NCI-H82 treated with DMSO at 0.1 percent for 48 hours (cell line): ENCODE results near the gene TIMM23.
A peak's percentile ranks its signal among the peaks of the same experiment; 100 is the strongest.
"Not testable (repeated sequence)": the region's sequence is repeated elsewhere in the genome, so short reads cannot be mapped to it uniquely, and the experiment has no call there.

ENCODE experiments used
- DNase-seq: peaks from one replicate; lab custom pipeline; 2025; ENCODE audit not compliant: unreplicated experiment; lab: John Stamatoyannopoulos, UW

The TIMM23 gene

DNA sequence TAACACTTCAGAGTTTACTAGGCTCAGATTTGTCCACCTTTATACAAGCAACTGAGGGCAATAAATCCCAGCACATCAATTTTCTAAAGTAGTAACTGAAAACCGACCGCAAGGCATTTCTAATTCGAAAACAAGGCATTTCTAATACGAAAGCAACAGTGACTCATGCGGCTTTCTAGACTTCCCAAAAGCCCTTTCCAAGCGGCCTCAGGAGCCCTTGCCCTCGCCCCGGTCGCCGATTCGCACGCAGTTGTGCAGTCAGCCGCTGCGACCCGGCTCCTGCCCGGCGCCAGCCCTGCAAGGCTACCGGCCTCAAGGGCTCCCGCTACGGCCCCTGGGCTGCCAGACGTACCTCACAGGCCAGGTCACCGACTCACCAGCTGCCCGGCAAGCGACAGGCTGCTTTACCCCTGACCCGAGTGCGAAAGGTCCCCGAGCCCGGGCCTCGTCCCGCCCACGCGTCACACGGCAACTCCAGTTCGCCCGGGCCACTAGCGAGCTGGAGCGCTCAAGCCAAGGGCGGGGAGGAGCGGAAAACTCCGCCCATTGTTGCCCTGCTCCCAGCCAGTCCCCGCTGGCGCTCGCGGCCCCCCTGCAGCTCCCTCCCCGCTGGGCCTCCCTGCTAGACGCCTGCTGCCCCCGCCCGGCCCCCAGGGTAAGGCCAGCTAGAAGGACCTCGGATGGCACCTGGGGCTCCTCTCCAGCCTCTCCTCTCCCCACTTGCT is 50.9 kb downstream of the TIMM23 start:
- peak; percentile 68 for DNase-seq

DNA sequence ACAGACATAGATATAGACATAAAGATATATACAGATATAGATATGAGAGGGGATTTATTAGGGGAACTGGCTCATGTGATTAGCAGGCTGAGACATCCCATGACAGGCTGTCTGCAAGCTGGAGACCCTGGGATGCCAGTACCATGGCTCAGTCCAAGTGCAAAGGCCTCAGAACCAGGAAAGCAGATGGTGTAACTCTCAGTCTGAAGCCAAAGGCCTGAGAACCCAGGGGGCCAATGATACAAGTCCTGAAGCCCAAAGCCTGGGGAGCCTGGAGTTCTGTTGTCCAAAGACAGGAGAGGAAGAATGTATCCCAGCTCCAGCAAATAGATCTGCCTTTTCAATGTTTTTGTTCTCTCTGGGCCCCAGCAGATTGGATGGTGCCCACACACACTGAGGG is 52.7 kb downstream of the TIMM23 start:
- no peak for DNase-seq

DNA sequence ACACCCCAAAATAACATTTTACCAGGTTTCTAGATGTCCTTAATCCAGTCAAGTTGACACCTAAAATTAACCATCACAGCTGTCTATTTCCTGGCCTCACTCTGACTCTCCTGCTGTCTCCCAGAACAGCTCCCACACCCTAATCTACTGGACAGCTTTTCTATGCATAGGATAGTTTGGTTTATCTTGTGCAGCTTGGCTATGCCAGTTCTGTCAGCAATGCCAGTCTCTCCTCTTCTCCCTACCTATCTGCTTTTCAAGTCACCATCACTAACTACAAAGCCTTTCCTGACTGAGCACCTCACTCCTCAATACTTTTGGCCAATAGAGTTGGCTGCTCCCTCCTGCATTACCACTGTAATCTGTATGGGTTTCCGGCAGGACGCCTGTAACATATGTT is 53.1 kb downstream of the TIMM23 start:
- DNase-seq: no peak

DNA sequence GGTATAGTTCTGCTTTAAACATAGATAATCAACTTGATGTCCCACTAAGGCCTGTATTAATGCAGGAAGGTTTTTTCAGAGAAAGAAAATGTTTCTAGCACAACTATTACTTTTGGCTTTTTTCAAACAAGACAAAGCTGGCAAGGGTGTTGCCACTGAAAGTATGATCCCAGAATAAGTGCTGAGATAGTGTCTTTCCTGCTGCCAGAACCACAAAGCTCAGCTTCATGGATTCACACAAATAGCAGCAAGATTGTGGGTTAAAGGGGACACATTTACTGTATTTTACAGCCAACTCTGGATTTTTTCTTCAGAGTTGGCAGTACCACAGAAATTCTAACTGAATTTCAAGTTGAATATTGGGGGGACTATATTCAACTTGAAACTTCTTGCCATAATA is 53.8 kb downstream of the TIMM23 start:
- DNase-seq: no peak

DNA sequence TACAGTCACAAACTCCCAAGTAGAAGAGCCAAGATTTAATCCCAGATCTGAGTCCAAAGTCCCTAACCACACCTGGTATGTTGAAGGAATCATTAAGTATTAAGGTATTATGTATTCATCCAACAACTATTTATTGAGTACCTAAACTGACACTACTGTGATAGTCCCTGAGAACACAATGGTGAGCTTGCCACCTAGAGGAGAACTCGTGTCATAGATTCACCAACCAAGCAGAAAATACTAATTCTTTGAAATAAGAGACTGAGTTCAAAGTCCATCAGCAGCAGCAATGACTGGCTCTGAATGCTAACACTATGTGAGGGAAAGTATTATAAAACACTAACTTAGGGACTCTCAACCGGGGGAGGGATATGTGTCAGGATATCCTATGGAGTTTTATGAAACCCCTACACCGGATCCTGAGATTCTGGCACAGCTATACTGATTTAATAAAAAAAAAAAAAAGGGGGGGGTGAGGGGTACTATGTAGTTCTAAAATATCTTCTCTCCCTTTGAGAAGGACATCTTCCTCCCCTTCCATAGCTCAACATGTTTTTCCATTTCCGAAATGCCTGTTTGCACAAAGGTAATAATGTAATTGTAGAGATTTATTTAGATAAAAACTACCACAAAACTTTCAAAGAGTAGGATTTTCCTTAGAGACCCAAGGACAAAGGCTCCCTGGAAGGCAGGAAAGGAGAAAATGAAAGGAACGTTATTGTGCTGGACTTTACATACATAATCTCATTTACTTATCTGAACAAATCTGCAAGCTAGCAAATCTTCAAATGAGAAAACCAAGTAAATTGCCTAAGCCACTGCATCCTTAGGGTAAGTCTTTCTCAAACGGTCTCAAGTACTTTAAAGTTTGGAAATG is 56.5 kb downstream of the TIMM23 start:
- DNase-seq: no peak

DNA sequence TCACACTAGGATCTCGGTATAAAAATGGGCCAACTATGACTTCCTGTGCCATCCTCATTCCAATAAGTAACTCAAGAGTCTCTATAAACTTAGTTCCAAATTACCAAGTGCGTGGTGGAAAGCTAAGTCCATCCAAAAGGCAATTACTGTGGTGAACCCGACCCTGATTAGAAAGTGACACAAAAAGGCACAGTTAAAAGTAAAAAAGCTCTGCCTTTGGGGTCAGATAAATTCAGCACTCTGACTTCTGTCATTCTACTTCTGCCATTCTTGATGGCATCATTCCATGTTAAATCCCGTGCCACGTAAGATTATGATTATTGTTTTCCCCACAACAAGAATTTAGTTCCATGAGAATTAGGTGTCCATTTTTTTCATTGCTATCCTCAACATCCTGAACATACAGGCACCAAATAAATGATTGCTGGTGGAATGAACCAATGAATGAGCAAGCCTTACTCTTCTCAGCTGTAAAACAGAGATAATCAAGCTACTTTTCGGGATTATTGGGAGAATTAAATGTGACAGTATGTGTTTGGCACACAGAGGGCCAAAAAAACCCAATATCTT is 57.3 kb downstream of the TIMM23 start:
- DNase-seq: no peak

DNA sequence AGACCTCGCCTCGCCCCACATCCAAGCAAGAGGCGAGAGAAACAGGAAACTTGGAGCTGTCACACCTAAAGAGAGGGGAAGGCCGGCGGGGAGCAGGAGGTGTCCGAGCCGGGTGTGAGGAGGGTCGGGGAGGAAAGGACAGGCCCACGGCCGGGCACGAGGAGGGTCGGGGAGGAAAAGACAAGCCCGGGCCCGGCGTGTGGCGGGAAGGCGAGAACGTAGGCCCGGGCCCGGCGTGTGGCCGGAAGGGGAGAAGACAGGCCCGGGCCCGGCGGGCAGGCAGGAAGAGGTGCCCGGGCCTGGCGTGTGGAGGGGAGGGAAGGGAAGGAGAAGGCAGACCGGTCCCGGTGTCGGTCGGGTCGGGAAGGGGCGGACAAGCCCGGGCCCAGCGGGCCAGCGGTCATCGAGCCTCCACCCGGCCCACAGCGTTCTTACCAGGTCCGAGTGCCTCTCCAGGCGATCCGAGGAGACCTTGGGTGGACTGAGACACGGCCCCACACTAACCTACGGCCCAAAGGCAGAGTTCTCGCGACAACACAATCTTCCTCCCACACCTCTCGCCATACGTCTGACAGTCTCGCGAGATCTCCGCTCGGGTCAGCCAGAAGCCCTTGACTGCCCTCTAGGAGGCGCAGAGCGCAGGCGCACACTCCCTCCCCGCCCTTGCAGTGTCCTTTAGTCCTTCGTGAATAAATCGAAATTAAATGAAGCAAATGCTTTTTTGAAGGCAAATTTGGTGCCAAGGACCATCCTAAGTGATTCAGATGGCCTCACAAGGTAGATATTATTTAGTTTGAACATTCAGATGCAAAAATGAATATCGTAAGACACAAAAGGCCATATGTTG is 58.0 kb downstream of the TIMM23 start, which contains the start of gene NCOA4:
Gene NCOA4 (minus strand): TSS at position 533 of the 847 bp plus-strand sequence. CDS start 13,943 bp downstream, outside the sequence.
- DNase-seq: peak; percentile 90

DNA sequence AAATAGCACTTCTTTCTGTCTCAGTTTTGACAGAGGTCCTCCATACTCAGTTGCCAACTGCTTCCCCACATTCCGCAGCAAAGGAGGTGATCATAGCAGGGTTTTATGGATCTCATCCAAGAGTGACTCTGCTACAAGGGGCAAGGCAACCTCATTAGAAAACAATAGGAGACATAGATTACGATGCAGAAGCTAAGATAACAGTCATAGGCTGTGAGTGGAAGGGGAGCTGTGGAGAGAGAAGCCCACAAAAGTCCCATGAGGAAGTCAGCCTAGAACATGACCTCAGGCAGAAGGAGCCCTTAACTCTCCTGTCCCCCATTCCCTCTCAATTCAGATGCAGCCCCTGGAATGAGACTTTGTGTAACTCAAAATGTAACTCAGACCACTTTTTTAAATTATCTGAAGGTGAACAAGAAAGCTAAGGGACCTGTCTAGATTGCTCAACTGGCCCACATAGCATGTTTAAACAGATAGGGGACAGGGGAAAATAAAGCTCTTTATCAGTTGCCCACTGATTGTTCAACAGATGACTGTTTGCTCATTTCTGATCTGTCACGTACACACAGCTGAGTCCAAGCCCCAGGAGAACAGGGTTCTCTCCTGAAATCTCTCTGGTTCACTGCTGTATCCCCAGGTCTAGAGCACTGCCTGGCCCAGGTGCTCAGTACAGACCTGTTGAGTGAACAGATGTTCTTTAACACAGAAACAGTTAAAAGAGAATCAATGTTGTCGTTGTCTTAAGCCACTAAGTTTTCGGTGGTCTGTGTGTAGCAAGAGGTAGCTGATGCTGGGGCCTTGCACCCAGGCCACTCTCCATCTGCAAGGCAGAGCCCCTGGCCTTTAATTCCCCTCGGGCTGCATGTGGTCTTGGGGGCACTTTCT is 59.6 kb downstream of the TIMM23 start:
- DNase-seq: no peak

DNA sequence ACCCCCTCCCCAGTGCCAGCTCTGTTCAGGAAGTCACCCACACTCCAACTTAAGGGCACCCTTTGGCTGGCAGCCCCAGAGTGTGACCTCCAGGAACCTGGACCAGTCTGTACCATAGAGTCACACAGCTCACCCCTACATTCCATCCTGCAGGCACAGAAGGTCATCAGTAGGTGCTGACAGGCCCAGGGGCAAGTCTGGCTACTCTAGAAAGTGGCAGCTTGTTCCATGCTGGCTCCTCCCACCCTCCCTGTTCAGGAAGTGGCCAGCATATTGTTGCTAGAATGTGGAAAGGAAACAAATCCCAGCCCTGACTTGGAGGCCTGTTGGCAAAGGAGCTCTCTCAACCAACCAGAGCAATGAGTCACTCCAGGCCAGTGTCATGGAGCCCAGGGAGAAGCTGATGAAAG is 61.3 kb downstream of the TIMM23 start:
- no peak for DNase-seq

DNA sequence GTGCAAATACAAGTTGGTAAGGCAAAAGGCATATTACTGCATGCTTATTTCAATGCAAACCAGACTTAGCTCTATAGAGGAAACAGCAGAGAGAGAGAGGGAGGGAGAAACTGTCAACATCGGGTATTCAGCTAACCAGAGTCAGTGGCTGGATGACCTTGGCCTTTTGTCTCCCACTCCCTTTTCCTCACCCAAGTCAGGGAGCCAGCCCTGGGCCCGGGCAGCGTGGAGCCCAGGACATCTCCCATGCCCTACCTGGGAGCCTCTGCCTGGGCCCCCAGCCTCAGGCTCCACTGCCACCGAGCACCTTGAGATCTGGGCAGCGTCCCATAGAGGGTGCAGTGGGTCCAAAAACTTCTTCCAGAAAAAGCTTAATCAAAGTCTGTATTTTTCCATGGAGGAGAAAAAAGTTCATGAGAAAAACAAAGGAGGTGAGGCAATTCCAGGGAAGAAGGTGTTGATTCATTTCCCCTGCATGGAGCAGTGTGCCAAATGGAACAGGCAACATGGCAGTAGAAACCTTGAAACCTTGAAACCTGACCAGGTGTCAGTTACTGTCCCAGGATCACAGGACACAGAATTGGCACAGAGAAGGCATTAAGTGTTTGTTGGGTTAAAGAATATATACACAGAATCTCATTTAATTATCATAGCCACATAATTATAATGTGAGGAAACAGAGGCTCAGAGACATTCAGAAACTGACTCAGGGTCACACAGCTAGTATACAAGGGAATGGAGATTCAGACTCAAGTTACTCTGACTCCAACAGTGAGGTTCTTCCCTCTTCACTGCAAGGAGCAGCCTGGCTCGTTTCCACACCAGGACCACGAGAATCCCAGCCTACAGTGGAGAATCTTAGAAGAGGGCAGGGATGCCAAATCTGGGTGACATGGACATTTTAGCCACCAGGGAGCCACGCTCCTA is 63.9 kb downstream of the TIMM23 start:
- no peak for DNase-seq

DNA sequence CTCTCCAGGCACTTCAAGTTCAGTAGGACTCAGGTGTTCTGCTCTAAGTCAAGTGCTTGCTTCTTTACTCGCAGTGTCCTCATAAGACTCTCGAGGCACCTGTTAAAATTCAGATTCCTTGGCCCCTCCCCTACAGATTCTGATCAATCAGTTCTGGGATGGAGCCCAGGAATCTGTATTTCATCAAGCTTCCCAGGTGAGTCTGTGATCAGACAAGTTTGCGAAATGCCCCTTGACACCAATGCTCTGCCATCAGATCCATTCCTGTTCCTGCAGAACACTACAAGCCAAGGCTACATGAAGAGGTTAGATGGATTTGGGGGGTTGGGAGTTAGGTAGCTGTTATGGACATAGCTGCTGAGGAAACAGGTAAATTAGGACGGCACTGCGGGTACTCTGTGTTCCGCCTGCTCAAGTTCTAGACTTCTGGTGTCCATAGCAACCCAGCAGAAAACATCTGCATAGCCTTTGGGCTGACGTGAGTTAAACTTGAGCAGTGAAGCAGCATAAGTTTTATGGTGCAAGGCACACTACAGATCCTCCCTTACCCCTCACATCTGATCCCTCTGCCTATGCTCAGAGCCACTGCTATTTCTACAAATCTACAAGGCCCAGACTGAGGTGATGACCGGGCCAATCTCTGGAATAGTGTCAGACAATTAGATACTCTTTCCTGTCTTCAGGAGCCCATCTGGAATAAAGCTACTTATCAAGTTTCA is 65.0 kb downstream of the TIMM23 start:
- no peak for DNase-seq

DNA sequence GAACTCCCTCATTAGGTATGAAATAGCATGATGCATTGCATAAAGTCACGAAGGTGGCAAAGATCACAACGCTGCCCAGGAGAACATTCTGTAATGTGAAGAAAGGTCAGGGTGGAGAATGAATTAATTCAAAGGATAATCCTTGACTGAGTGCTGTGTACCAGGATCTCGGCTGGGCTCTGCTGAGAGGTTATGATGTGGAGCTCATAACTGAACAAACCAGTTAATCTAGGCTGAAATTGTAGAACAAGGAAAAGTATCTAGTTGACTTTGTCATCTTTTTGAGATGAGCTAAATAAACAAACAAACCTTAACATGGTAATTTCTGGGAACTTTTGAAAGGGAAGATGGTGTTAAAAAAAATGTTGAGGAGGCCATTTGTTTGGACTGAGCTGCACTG is 67.7 kb downstream of the TIMM23 start:
- no peak for DNase-seq

DNA sequence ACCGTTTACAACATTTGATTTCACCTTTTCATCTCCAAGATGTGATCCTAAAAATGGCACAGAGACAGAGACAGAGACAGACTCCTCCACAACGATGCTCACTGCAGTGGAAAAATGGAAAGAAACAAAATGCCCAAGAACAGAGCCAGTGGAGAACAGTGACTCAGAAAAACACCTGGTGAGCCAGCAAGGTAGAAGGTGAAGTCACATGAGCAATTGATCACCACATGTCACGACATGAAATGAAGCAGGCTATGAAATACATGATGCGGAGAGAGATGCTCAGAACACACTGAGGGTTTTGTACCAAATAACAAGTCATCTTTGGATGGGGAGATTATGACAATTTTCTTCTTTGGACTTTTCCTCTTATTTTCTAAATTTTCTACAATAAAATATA is 70.2 kb downstream of the TIMM23 start:
- DNase-seq: no peak

DNA sequence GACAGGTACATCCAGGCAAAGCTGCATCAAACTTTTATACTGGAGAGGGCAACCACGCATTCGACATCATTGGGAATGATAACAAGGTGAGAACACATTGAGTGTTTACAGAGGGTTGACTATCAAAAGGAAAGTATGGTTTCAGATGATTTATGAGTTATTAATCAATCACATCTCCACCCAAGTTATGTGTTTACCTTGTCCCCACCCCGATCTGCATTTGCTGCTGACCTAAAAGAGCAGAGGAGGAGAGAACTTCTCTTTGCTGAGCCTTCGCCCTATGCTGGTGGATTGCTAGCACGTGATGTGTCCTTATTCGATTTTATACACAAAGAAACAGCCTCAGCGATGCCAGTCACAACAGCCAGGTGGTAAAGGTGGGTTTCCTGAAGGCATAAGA is 74.0 kb downstream of the TIMM23 start, which contains the start of gene MSMB:
Gene MSMB (minus strand): TSS at position 9 of the 400 bp plus-strand sequence. CDS start 32 bp downstream, outside the sequence.
- no peak for DNase-seq

DNA sequence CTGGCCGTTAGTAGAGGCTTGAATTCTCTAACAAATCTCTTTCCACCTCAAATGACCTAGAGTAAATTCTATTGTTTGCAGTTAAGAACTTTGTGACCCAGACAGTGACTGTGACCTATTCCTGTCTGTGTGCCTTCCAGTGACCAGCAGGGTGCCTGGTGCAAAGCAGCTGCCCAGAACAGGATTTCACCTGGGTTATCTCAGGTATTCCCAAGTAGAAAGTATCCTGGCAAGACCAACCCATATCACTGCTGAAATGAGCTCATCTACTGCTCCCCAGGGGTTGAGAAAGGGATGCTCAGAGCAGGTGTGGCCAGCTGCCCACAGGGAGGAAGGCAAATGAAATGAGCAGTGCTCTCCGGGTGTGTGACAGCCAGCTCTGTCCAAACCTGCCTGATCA is 75.9 kb downstream of the TIMM23 start:
- DNase-seq: no peak

DNA sequence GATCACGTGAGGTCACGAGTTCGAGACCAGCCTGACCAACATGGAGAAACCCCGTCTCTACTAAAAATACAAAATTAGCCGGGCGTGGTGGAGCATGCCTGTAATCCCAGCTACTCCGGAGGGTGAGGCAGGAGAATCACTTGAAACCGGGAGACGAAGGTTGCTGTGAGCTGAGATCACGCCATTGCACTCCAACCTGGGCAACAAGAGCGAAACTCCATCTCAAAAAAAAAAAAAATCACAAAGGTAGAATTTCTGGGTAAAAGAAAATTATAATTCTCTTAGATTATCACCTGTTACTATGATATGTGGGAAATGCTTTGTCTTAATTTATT is 77.2 kb downstream of the TIMM23 start:
- DNase-seq: not testable (repeated sequence)

DNA sequence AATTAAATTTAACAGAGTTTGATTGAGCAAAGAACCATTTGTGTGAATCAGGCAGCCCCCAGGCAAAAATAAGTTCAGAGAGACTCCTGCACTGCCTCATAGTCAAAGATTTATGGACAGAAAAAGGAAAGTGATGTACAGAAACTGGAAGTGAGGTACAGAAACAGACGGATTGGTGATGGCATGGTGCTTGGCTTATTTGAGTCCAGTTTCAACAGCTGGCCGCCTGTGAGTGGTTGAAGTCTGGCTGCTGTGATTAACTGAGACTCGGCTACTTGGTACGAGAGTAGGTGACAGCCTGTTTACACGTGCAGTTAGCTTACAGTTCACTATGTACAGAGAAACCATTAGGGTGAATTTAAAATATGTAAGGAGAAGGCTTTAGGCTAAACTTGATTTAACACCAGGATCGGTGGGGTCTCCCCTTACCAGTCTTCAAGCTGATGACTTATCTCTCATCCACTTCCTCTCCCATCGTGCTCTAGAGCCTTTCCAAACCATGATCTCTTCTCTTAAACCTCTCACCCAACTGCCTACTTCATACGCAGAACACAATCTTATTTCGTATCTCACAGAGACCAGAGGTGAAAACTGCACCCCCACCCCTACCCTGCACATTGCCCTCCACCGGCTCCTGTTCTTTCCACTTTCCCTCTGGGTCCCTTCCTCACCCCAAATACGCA is 78.8 kb downstream of the TIMM23 start:
- DNase-seq: no peak
